D721Med (cell line): ENCODE measurements around the gene TFDP2.
"Not testable (repeated sequence)": the region's sequence is repeated elsewhere in the genome, so short reads cannot be mapped to it uniquely, and the experiment has no call there.

Experiments used
- DNase-seq: peaks from one replicate; pipeline ENCODE4 v3.0.0; 2011; ENCODE audit warnings: low spot score; ENCODE audit not compliant: insufficient read length
- FAIRE-seq: peaks from 2 replicates; lab custom pipeline; 2011; peaks lifted over from hg19 to GRCh38; lab: Jason Lieb, UNC
- TF ChIP-seq, protein P1 (sequence below): IDR thresholded peaks from 2 replicates; pipeline ENCODE4 v1.5.1; 2012; ENCODE audit warnings: mild to moderate bottlenecking, control low read depth; ENCODE audit not compliant: insufficient read depth; ENCODE audit errors: missing control alignments

Gene TFDP2

DNA sequence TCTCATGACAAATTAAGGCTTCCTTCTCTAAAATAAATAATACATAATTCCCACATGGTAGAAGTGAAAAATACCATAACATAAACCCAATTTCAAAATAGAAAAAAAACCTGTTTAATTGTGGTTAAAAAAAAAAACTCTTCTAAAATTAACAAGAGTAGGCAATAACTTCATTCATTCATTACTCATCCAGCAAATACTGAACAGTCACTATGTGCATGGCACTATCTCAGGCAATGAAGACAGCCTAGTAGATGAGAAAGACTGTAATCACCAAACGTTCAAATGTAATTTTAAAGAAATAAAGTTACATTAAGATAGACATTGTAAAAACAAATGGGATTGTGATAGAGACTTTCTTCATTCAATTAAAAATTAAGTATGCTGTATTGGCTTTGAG lies 43.4 kb downstream of the TFDP2 start:
- DNase-seq: no peak
- no peak for FAIRE-seq
- TF ChIP-seq, protein P1, sequence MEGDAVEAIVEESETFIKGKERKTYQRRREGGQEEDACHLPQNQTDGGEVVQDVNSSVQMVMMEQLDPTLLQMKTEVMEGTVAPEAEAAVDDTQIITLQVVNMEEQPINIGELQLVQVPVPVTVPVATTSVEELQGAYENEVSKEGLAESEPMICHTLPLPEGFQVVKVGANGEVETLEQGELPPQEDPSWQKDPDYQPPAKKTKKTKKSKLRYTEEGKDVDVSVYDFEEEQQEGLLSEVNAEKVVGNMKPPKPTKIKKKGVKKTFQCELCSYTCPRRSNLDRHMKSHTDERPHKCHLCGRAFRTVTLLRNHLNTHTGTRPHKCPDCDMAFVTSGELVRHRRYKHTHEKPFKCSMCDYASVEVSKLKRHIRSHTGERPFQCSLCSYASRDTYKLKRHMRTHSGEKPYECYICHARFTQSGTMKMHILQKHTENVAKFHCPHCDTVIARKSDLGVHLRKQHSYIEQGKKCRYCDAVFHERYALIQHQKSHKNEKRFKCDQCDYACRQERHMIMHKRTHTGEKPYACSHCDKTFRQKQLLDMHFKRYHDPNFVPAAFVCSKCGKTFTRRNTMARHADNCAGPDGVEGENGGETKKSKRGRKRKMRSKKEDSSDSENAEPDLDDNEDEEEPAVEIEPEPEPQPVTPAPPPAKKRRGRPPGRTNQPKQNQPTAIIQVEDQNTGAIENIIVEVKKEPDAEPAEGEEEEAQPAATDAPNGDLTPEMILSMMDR: no peak

DNA sequence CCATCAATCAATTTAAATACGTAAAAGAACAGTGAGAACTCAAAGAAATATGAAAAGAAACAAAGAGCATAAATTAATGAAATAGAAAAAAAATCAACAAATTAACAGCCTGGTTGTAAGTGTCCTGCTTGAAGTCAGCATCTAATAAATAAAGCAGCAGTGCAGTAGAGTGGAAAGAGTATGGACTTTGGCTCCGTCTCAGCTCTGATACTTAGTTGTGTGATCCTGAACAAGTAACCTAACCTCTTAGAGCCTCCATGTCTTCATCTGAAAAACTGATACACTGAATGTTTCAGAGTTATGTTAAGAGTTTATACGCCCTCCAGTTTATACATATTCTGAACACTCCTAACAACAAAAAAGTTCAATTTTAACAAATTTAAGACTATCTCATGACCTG lies 44.6 kb downstream of the TFDP2 start:
- FAIRE-seq (peak; percentile 35), DNase-seq (no peak)
- TF ChIP-seq, protein P1: no peak

DNA sequence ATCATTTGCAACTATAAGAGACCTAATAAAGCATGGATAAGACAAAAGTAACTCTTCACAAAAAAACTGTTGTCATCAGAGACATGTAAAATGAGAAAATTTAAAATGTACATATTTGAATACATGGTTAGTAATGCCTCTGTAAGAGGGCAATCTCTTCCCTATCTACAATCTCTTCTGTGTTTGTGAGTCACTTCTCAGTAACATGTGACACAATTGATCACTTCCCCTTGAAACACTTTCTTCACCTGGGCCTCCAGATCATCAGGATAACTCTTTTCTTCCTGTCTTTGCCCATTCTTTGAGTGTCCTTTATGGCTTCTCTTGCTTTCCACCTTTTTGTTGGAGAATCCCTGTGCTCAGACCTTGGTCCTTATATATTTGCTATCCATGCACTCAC lies 50.4 kb downstream of the TFDP2 start:
- FAIRE-seq (no peak), DNase-seq (no peak)
- TF ChIP-seq, protein P1: no peak

DNA sequence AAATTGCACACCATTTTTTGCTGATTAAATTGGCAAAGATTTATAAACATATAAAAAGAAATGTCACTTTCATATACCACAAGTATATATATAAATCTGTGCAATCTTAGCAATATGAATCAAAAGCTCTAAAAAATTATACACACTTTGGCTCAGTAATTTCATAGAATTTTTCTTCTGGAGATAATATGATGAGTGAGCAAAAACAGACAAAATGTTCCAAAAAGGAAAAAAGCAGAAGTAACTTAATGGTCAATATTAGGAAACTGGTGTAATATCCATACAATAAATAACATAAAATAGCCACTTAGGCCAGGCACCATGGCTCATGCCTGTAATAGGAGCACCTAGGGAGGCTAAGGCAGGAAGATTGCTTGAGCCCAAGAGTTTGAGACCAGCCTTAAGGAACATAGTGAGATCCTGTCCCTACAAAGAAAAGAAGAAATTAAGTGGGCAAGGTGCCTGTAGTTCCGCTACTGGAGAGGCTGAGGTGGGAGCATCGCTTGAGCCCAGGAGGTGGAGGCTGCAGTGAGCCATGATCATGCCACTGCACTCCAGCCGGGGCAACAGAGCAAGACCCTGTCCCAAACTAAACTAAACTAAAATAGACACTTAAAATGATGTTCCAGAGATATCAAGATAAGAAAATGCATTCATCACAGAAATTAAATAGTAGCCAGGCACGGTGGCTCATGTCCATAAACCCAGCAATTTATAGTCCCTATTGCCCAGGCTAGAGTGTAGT lies 52.1 kb downstream of the TFDP2 start:
- FAIRE-seq (no peak), DNase-seq (no peak)
- TF ChIP-seq, protein P1: no peak

DNA sequence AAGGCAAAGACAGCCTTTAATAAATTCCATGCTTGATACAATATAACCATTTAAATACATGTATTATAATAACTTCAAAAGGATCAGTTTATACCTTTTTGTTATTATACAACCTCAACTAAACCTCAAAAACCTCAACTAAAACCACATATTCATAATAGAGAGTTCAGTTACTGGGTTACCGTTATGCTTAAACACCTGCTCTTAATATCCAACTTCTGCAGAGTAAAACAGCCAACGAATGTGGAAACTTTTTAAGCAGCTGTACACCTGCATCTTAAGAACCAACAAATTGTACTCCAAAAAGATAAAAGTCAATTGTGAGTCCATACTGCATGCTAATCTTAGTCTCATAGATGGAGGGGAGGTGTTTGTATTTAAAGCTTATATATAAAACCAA lies 53.5 kb downstream of the TFDP2 start:
- FAIRE-seq (no peak), DNase-seq (no peak)
- TF ChIP-seq, protein P1: no peak

DNA sequence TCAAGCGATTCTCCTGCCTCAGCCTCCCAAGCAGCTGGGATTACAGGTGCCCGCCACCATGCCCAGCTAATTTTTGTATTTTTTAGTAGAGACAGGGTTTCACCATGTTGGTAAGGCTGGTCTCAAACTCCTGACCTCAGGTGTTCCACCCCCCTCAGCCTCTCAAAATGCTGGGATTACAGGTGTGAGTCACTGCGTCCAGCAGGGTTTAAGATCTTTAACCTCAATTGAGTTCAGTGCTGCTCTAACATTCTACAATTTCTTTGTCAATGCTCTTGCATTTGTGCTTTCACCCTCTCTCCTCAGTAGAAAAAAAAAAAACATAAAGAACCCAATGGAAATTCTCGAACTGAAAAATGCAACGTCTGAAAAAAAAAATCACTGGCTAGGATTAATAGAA lies 60.4 kb downstream of the TFDP2 start:
- not testable (repeated sequence) for DNase-seq, FAIRE-seq

DNA sequence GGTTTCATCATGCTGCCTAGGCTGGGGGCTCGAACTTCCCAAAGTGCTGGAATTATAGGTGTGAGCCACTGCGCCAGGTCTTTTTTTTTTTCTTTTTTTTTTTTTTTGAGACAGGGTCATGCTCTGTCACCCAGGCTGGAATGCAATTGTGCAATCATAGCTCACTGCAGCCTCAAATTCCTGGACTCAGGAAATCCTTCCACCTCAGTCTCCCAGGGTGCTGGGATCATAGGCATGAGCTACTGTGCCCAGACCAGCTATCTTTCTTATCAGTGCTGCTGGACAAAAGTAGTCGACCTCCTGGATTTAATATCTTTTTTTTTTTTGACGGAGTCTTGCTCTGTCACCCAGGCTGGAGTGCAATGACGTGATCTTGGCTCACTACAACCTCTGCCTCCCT lies 60.8 kb downstream of the TFDP2 start:
- TF ChIP-seq, protein P1: no peak
- FAIRE-seq (no peak), DNase-seq (no peak)
